ENCODE measurements around the gene TFEB.

The TFEB gene

DNA sequence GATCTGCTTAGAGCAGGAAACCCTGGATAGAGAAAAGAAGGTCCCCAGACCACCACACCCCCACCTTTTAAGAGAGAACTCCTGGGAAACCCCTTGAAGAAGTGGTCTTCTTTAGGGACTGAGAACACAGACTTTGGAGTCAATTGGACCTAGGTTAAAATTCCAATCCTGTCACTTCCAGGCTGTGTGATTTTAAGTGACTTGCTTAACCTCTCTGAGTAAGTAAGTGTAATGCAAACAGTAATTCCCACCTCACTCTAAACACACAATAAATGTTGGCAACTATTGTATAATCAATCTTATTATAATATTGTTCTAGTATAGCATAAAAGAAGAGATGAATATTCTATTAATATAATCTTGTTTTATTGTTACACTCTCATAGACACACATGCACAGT is 3.3 kb downstream of the TFEB start:
- ATAC-seq (replicated peaks; ENCODE audit: extremely low read depth, poor library complexity, severe bottlenecking) = no peak
- peaks cover 50% of the 10 kb centered on the region for H3K4me1 Mint-ChIP-seq
- H3K9me3 Mint-ChIP-seq = no peaks in the 10 kb centered on the region

GRCh38 chr6:41731561-41732086 is 3.8 kb downstream of the TFEB start:
- Mint-ChIP-seq H3K36me3 (ENCODE audit: insufficient read depth) (peaks cover 19% of the 10 kb centered on the region), H3K27ac (ENCODE audit: low read depth) (peak overlapping the region; percentile 75), H3K4me1 (peaks cover 54% of the 10 kb centered on the region), H3K9me3 (no peaks in the 10 kb centered on the region), H3K4me3 (no peak overlapping the region), H3K27me3 (no peaks in the 10 kb centered on the region)
- ATAC-seq (replicated peaks; ENCODE audit: extremely low read depth, poor library complexity, severe bottlenecking) = no peak
- no peak for DNase-seq (ENCODE audit: low spot score in 2 of 2)

More for the DNA sequence above, 3.3 kb downstream of the TFEB start:
- peak overlapping the region; percentile 28 for H3K4me3 Mint-ChIP-seq
- H3K36me3 Mint-ChIP-seq (ENCODE audit: insufficient read depth) = peaks cover 21% of the 10 kb centered on the region
- H3K27ac Mint-ChIP-seq (ENCODE audit: low read depth) = peak overlapping the region; percentile 75
- DNase-seq (ENCODE audit: low spot score in 2 of 2) = no peak
- no peaks in the 10 kb centered on the region for H3K27me3 Mint-ChIP-seq

DNA sequence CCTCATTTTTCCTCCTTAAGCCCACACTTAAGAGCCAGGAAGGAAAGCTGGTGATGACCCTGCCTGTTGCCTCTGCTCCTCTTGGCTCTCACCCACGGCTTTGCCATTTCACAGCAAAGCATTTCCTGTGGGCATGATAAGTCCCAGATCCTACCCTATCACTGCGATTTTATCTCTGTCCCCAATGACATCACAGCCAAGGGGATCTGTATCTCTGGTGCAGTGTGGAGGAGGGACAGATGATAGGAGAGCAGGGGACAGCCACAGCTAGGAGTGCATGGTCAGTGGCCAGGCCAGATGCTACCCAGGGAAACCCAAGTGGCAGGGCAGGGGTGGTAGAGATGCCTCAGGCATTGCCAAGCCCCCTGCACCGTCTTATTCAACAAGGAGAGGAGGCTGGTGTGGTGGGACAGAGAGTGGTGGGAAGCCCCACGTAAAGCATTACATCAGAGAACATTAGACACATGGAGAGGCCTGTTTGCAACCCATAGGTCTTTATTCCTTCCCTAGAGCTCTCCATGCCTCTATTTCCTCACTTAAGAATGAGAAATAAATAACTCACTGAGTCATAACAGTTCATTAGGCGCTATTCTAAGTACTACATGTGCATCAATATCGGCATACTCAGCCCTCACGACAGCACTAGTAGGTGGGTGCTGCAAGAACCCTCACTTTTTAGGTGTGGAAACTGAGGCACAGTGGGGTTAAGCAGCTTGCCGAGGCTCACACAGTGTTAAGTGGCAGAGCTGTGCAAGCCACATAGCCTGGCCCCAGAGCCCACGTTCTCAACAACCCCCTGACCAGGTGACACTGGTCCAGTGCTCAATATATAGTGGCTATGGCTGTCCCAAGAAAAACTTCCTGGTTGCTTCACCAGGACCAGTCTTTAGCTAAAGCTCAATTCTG is 4.6 kb downstream of the TFEB start:
- Mint-ChIP-seq H3K4me3 (peak overlapping the region; percentile 27), H3K27ac (ENCODE audit: low read depth) (peak overlapping the region; percentile 75), H3K9me3 (no peaks in the 10 kb centered on the region), H3K4me1 (peaks cover 54% of the 10 kb centered on the region), H3K36me3 (ENCODE audit: insufficient read depth) (peaks cover 17% of the 10 kb centered on the region), H3K27me3 (no peaks in the 10 kb centered on the region)
- ATAC-seq (replicated peaks; ENCODE audit: extremely low read depth, poor library complexity, severe bottlenecking) (no peak), DNase-seq (ENCODE audit: low spot score in 2 of 2) (no peak)

DNA sequence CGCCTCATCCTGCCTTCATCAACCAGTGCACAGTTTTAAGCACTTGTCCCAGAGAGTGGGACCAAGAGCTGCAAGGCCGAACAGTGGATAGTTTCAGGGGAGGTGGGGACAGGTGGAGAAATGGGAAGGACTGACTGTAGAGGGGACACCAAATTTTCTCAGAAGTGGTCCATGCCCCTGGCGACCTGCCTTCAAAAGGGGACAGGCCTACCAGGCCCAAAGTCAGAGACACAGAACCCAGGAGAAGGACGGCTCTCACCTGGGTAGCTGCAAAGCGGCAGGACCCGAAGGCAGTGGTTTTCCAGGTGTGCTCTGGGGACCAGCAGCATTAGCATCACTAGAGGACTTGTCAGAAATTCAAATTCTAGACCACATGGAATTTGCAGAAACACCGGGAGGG is 5.8 kb downstream of the TFEB start:
- H3K9me3 Mint-ChIP-seq = no peaks in the 10 kb centered on the region
- DNase-seq (ENCODE audit: low spot score in 2 of 2) = no peak
- H3K36me3 Mint-ChIP-seq (ENCODE audit: insufficient read depth) = peaks cover 13% of the 10 kb centered on the region
- no peak for ATAC-seq (replicated peaks; ENCODE audit: extremely low read depth, poor library complexity, severe bottlenecking)
- H3K4me1 Mint-ChIP-seq = peaks cover 54% of the 10 kb centered on the region
- H3K4me3 Mint-ChIP-seq = no peak overlapping the region
- H3K27ac Mint-ChIP-seq (ENCODE audit: low read depth) = peak overlapping the region; percentile 55
- H3K27me3 Mint-ChIP-seq = no peaks in the 10 kb centered on the region

GRCh38 chr6:41728954-41729353 is 6.5 kb downstream of the TFEB start:
- DNase-seq (ENCODE audit: low spot score in 2 of 2) = no peak
- Mint-ChIP-seq H3K4me3 (peak overlapping the region; percentile 37), H3K4me1 (peaks cover 57% of the 10 kb centered on the region), H3K36me3 (ENCODE audit: insufficient read depth) (peaks cover 13% of the 10 kb centered on the region), H3K27ac (ENCODE audit: low read depth) (peak overlapping the region; percentile 61), H3K27me3 (no peaks in the 10 kb centered on the region), H3K9me3 (no peaks in the 10 kb centered on the region)
- no peak for ATAC-seq (replicated peaks; ENCODE audit: extremely low read depth, poor library complexity, severe bottlenecking)

DNA sequence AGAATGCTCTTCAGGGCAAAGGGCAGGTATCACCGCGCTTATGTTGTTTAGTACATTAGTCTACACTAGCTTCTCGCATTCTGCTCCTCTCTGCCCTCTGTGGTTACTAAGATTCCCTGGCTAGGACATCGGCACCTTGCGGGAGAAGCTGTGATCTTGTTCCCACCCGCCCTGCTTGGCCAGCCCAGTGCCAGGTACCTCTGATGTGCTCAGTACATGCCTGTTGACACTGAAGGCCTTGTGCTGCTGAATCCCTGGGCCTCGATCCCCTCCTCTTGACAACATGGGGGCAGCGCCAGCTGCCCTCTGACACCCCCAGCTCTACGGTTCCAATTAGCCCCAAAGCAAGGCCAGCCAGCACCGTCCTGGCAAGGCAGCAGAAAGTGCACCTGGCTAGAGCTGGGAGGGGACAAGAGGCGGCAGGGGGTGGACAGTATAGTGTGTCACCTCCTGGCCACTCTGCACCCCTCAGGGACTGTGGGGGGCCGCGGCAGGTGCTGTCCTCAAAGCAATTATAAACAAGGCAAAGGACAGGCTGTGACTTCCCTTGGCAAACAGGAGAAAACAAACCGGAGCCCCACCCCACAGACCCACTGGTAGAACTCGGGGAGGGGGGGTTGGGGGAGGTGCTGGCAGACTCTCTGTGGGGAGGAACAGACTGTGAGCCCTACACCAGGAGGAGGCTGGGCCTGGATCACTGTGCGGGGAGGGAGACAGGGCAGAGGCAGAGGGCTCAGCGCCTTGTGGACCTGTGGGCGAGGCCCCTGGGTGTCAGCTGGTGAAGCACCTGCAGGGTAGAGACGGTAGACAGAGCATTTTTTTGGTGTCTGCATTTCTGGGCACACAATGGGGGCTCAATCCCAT is 7.1 kb downstream of the TFEB start:
- H3K27me3 Mint-ChIP-seq = no peaks in the 10 kb centered on the region
- H3K27ac Mint-ChIP-seq (ENCODE audit: low read depth) = peak overlapping the region; percentile 61
- peaks cover 58% of the 10 kb centered on the region for H3K4me1 Mint-ChIP-seq
- H3K9me3 Mint-ChIP-seq = no peaks in the 10 kb centered on the region
- peaks cover 11% of the 10 kb centered on the region for H3K36me3 Mint-ChIP-seq (ENCODE audit: insufficient read depth)
- DNase-seq (ENCODE audit: low spot score in 2 of 2) (no peak), ATAC-seq (replicated peaks; ENCODE audit: extremely low read depth, poor library complexity, severe bottlenecking) (no peak)
- peak overlapping the region; percentile 37 for H3K4me3 Mint-ChIP-seq

DNA sequence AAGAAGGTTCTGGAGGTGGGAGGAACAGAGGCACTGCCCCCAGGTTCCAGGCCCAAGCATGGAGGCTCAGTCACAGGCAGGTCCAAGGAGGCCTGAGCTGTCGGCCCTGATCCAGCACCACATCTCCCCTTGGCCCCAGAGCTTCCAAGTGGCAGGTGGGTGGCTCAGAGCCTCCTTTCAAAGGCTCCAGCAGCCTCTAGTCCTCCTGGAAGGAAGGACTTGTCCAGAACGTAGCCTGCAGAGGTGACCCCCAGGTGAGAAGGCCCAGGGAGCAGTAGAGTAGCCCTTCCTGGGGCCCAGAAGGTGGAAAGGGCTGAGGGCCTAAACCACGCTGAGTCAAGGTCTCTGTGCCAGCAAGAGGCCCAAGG is 7.7 kb downstream of the TFEB start:
- Mint-ChIP-seq H3K4me3 (no peak overlapping the region), H3K36me3 (ENCODE audit: insufficient read depth) (peaks cover 10% of the 10 kb centered on the region), H3K27ac (ENCODE audit: low read depth) (no peak overlapping the region), H3K9me3 (no peaks in the 10 kb centered on the region), H3K27me3 (no peaks in the 10 kb centered on the region), H3K4me1 (peaks cover 53% of the 10 kb centered on the region)
- ATAC-seq (replicated peaks; ENCODE audit: extremely low read depth, poor library complexity, severe bottlenecking) = no peak
- DNase-seq (ENCODE audit: low spot score in 2 of 2) = no peak

DNA sequence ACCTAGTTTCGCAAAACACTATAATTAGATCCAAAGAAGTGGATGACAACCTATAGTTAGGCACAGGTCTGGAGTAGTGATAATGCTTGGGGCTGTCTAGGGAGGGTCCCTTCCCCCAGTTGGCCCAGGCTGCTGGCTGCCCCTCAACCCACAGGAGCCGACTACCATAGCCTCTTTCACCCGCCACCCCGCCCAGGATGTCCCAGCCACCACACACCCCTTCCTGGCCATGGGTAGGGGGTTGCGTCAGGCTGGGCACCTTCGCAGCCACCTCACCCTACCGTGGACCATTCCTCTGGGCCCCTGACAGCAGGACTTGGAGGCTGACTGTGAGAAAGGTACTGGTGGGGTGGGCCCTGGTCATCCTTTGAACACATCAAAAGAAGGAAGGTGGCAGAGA is 8.5 kb downstream of the TFEB start:
- ATAC-seq (replicated peaks; ENCODE audit: extremely low read depth, poor library complexity, severe bottlenecking) (no peak), DNase-seq (ENCODE audit: low spot score in 2 of 2) (no peak)
- Mint-ChIP-seq H3K9me3 (no peaks in the 10 kb centered on the region), H3K27me3 (no peaks in the 10 kb centered on the region), H3K4me3 (peak overlapping the region; percentile 70), H3K36me3 (ENCODE audit: insufficient read depth) (peaks cover 7% of the 10 kb centered on the region), H3K27ac (ENCODE audit: low read depth) (peak overlapping the region; percentile 85), H3K4me1 (peaks cover 48% of the 10 kb centered on the region)

GRCh38 chr6:41724586-41725501 is 10.6 kb downstream of the TFEB start:
- H3K9me3 Mint-ChIP-seq = no peaks in the 10 kb centered on the region
- ATAC-seq (replicated peaks; ENCODE audit: extremely low read depth, poor library complexity, severe bottlenecking) = no peak
- no peak for DNase-seq (ENCODE audit: low spot score in 2 of 2)
- H3K36me3 Mint-ChIP-seq (ENCODE audit: insufficient read depth) = peaks cover 4% of the 10 kb centered on the region
- H3K27ac Mint-ChIP-seq (ENCODE audit: low read depth) = no peak overlapping the region
- no peak overlapping the region for H3K4me3 Mint-ChIP-seq
- H3K4me1 Mint-ChIP-seq = peaks cover 33% of the 10 kb centered on the region
- no peaks in the 10 kb centered on the region for H3K27me3 Mint-ChIP-seq

- no peaks in the 10 kb centered on the region for H3K9me3 Mint-ChIP-seq
- peaks cover 28% of the 10 kb centered on the region for H3K4me1 Mint-ChIP-seq
- ATAC-seq (replicated peaks; ENCODE audit: extremely low read depth, poor library complexity, severe bottlenecking) (no peak), DNase-seq (ENCODE audit: low spot score in 2 of 2) (no peak)
- peak overlapping the region; percentile 65 for H3K27ac Mint-ChIP-seq (ENCODE audit: low read depth)
- H3K36me3 Mint-ChIP-seq (ENCODE audit: insufficient read depth) = peaks cover 3% of the 10 kb centered on the region
- no peaks in the 10 kb centered on the region for H3K27me3 Mint-ChIP-seq
- H3K4me3 Mint-ChIP-seq = no peak overlapping the region
Measured at GRCh38 chr6:41724228-41724580, 11.2 kb downstream of the TFEB start.

- no peaks in the 10 kb centered on the region for H3K36me3 Mint-ChIP-seq (ENCODE audit: insufficient read depth)
- DNase-seq (ENCODE audit: low spot score in 2 of 2) (no peak), ATAC-seq (replicated peaks; ENCODE audit: extremely low read depth, poor library complexity, severe bottlenecking) (peak; percentile 43)
- no peaks in the 10 kb centered on the region for H3K9me3 Mint-ChIP-seq
- no peaks in the 10 kb centered on the region for H3K27me3 Mint-ChIP-seq
- H3K4me3 Mint-ChIP-seq = peak overlapping the region; percentile 30
- H3K27ac Mint-ChIP-seq (ENCODE audit: low read depth) = peak overlapping the region; percentile 65
- peaks cover 22% of the 10 kb centered on the region for H3K4me1 Mint-ChIP-seq
Measured at GRCh38 chr6:41723530-41724227, 11.7 kb downstream of the TFEB start.

Measured in central memory CD8-positive, alpha-beta T cell (primary cell).